HFFc6 (cell line): ENCODE results near the gene UBE2Q2. TPM values are rescaled to one million over a fixed set of nuclear protein-coding genes. Genes with fewer than 3 reads are reported as not detected.

Experiments
- DNase-seq: peaks from one replicate; pipeline ENCODE4 v3.0.0-alpha.2; 2018
- H3K27ac Mint-ChIP-seq: 2 replicates; pipeline ENCODE4 v1.8.0; 2020; ENCODE audit warnings: mild to moderate bottlenecking, mixed read lengths
- H3K27me3 Mint-ChIP-seq: 2 replicates; pipeline ENCODE4 v1.8.0; 2021; ENCODE audit warnings: mild to moderate bottlenecking, moderate library complexity, mixed read lengths; ENCODE audit not compliant: insufficient read depth
- H3K36me3 Mint-ChIP-seq: 2 replicates; pipeline ENCODE4 v1.8.0; 2021; ENCODE audit warnings: low read depth, mixed read lengths
- H3K4me1 Mint-ChIP-seq: 2 replicates; pipeline ENCODE4 v1.8.0; 2020; ENCODE audit warnings: low read depth, mixed read lengths
- H3K4me3 Mint-ChIP-seq: 2 replicates; pipeline ENCODE4 v1.8.0; 2020; ENCODE audit warnings: mild to moderate bottlenecking, moderate library complexity, mixed read lengths
- H3K9me3 Mint-ChIP-seq: 2 replicates; pipeline ENCODE4 v1.8.0; 2020; ENCODE audit warnings: mild to moderate bottlenecking, mixed read lengths
- total RNA-seq, 6 experiments: library from RNA; stranded (reverse); fragmentation: NEBNext Ultra II Directional; extraction: Animal tissue kit (Norgen Biotek cat#: 25700); gene quantifications; 2 replicates in 1 of 6; 3 replicates in 5 of 6; pipeline ENCODE4 v1.2.3, GENCODE V29; 2021
- TF ChIP-seq, protein P1 (sequence below): fragments of 200-600 bp; sonication (generic); IDR thresholded peaks from 2 replicates; pipeline ENCODE4 v1.5.0; 2021; ENCODE audit warnings: antibody characterized with exemption, mild to moderate bottlenecking

Gene UBE2Q2
- total RNA-seq, 6 experiments from 2014 or later: 38.4 to 45.6 (median 43.2) TPM

DNA sequence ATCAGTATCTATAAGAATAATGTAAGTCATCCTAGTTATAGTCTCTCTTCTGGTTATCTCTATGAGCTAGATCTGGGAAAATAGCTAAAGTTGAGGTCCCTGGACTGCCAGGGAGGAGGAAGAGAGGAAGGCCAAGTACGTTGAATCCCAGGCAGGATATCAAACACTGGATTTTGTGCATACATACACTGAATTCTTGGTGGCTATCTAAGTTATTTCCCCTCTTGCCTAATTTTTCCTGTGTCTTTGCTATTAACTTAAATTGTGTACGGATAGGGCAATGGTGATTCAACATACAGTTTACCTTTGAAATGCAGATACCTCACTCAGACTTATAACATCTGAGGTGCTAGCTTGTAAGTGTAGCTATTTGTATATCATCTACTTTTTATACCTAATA, 87.6 kb downstream of the UBE2Q2 start:
- peaks cover 20% of the 10 kb centered on the region for H3K36me3 Mint-ChIP-seq
- no peak for DNase-seq
- no peaks in the 10 kb centered on the region for H3K27me3 Mint-ChIP-seq
- no peaks in the 10 kb centered on the region for H3K9me3 Mint-ChIP-seq
- TF ChIP-seq, protein P1, sequence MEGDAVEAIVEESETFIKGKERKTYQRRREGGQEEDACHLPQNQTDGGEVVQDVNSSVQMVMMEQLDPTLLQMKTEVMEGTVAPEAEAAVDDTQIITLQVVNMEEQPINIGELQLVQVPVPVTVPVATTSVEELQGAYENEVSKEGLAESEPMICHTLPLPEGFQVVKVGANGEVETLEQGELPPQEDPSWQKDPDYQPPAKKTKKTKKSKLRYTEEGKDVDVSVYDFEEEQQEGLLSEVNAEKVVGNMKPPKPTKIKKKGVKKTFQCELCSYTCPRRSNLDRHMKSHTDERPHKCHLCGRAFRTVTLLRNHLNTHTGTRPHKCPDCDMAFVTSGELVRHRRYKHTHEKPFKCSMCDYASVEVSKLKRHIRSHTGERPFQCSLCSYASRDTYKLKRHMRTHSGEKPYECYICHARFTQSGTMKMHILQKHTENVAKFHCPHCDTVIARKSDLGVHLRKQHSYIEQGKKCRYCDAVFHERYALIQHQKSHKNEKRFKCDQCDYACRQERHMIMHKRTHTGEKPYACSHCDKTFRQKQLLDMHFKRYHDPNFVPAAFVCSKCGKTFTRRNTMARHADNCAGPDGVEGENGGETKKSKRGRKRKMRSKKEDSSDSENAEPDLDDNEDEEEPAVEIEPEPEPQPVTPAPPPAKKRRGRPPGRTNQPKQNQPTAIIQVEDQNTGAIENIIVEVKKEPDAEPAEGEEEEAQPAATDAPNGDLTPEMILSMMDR: no peak
- no peak overlapping the region for H3K27ac Mint-ChIP-seq
- no peak overlapping the region for H3K4me3 Mint-ChIP-seq
- H3K4me1 Mint-ChIP-seq: peaks cover 17% of the 10 kb centered on the region

DNA sequence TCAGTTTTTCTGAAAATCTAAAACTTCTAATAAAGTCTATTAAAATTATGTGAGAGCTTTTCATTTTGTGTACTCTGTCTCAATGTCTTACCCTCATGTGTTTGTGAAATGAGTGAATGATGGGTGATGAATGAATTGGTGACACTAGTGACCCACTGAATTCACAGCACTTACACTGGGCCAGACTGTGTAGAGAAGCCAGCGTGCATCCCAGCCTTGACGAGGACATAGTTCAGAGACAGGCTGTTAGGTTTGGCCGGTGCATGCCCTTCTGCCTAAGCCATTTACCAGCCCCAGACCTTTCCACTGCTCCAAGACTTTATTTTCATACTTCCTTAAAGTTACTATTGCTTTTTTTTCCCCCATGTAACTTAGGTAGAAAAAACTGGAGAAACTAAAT, 99.2 kb downstream of the UBE2Q2 start:
- Mint-ChIP-seq H3K4me3 (no peak overlapping the region), H3K27ac (no peak overlapping the region), H3K36me3 (peaks cover 27% of the 10 kb centered on the region), H3K27me3 (no peaks in the 10 kb centered on the region; the same call in 1 of the 2 replicates), H3K9me3 (no peaks in the 10 kb centered on the region), H3K4me1 (peaks cover 37% of the 10 kb centered on the region)
- no peak for DNase-seq
- TF ChIP-seq, protein P1: no peak

DNA sequence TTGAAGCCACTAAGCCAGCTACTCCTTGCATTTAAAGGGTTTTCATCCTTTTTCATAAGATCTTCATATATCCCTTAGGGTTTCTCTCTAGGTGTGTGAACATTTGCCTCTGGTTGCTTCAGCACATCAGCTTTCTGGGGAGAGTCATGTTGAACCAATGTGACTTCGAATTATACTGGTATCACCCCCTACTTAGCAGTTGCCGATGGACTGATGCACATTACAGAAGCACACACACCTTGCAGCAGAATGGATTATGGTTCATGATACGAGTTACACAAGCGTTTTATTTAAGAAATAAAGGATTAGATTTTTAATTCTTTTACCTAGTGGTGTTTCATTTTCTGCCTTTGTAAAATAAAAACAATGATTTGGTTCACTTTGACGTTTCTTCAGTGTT, 100.0 kb downstream of the UBE2Q2 start:
- DNase-seq: no peak
- Mint-ChIP-seq H3K9me3 (no peaks in the 10 kb centered on the region), H3K27ac (no peak overlapping the region), H3K27me3 (no peaks in the 10 kb centered on the region; the same call in 1 of the 2 replicates), H3K4me1 (peaks cover 43% of the 10 kb centered on the region), H3K36me3 (peaks cover 19% of the 10 kb centered on the region), H3K4me3 (no peak overlapping the region)
- TF ChIP-seq, protein P1: no peak

DNA sequence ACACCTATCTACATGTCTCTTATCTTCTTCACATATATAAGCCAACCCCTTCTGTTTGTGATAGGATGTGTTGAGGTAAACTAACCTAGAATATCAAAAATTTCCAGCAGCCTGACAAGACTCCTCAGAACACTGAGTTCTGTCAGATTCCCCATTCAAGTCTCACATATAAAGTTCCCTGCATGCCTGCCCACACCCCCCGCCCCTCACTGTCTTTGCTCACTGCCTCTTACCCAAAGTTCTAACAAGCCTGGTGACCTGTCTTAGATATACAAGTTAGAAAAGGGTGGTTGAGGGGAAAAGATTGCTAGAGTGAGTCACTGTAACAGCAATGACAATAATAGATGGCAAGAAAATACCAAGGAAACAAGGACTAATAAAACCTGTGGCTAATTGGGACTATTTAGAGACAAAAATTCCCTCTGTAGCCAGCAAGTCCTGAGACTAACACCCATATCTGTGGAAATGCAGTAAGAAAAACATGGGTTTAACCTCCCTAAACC, 100.5 kb downstream of the UBE2Q2 start:
- no peaks in the 10 kb centered on the region; the same call in 1 of the 2 replicates for H3K27me3 Mint-ChIP-seq
- peaks cover 14% of the 10 kb centered on the region for H3K36me3 Mint-ChIP-seq
- no peaks in the 10 kb centered on the region for H3K9me3 Mint-ChIP-seq
- H3K27ac Mint-ChIP-seq: no peak overlapping the region
- DNase-seq: peak; percentile 26
- TF ChIP-seq, protein P1: no peak
- H3K4me1 Mint-ChIP-seq: peaks cover 43% of the 10 kb centered on the region
- no peak overlapping the region for H3K4me3 Mint-ChIP-seq

DNA sequence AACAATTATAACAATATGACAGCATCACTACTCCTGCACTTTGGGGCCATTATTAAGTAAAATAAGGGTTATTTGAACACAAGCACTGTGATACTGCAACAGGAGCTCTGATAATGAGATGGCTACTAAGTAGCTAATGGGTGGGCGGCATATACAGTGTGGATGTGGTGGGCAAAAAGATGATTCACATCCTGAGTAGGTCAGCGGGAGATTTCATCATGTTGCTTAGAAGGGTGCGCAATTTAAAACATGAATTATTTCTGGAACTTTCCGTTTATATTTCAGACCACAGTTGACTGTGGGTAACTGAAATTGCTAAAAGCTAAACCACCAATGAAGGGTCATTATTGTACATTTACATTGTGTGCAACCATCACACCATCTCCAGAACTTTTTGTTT, 102.7 kb downstream of the UBE2Q2 start:
- no peaks in the 10 kb centered on the region; the same call in 1 of the 2 replicates for H3K27me3 Mint-ChIP-seq
- H3K36me3 Mint-ChIP-seq: no peaks in the 10 kb centered on the region
- TF ChIP-seq, protein P1: no peak
- peaks cover 43% of the 10 kb centered on the region for H3K4me1 Mint-ChIP-seq
- peak; percentile 14 for DNase-seq
- H3K9me3 Mint-ChIP-seq: no peaks in the 10 kb centered on the region
- no peak overlapping the region for H3K27ac Mint-ChIP-seq
- no peak overlapping the region for H3K4me3 Mint-ChIP-seq
